Measurements from ENCODE around the gene CSNK2A2. TPM values are rescaled to one million over a fixed set of nuclear protein-coding genes. Genes with fewer than 3 reads are reported as not detected.

CSNK2A2 gene
- polyA plus RNA-seq, 1 experiment: 43.8 TPM

- Histone ChIP-seq H3K27me3 (ENCODE audit: control insufficient read depth, insufficient read depth, low read length) (peaks cover 2% of the 10 kb centered on the region), H3K9me3 (ENCODE audit: control insufficient read depth, insufficient read depth, low read length) (no peaks in the 10 kb centered on the region), H3K27ac (ENCODE audit: low read depth, low read length) (no peak overlapping the region), H3K4me3 (ENCODE audit: low read depth, low read length) (no peak overlapping the region)
- no peak for TF ChIP-seq CTCF (IDR thresholded peaks at IDR 0.05; ENCODE audit: low read depth, low read length)
- DNase-seq (ENCODE audit: low read depth, low spot score): no peak
- CTCF ChIA-PET: interaction anchor here (0.6 kb wide), 1 partner anchor 44 kb away, joined by 3 read pairs; no protein-coding TSS in a partner anchor
- POLR2A ChIA-PET: no interaction called here
Measured at GRCh38 chr16:58222532-58223316, 24.8 kb upstream of the CSNK2A2 start.

GRCh38 chr16:58219432-58219831 lies 21.5 kb upstream of the CSNK2A2 start:
- Histone ChIP-seq H3K9me3 (ENCODE audit: control insufficient read depth, insufficient read depth, low read length) (no peaks in the 10 kb centered on the region), H3K27ac (ENCODE audit: low read depth, low read length) (no peak overlapping the region), H3K4me3 (ENCODE audit: low read depth, low read length) (no peak overlapping the region), H3K27me3 (ENCODE audit: control insufficient read depth, insufficient read depth, low read length) (no peaks in the 10 kb centered on the region)
- TF ChIP-seq CTCF (IDR thresholded peaks at IDR 0.05; ENCODE audit: low read depth, low read length): no peak
- POLR2A ChIA-PET: no interaction called here
- CTCF ChIA-PET: no interaction called here
- no peak for DNase-seq (ENCODE audit: low read depth, low spot score)

- no peaks in the 10 kb centered on the region for H3K27me3 ChIP-seq (ENCODE audit: control insufficient read depth, insufficient read depth, low read length)
- H3K9me3 ChIP-seq (ENCODE audit: control insufficient read depth, insufficient read depth, low read length): no peaks in the 10 kb centered on the region
- DNase-seq (ENCODE audit: low read depth, low spot score): no peak
- CTCF ChIA-PET: no interaction called here
- POLR2A ChIA-PET: no interaction called here
- no peak for TF ChIP-seq CTCF (IDR thresholded peaks at IDR 0.05; ENCODE audit: low read depth, low read length)
- H3K27ac ChIP-seq (ENCODE audit: low read depth, low read length): no peak overlapping the region
- H3K4me3 ChIP-seq (ENCODE audit: low read depth, low read length): no peak overlapping the region
Measured at GRCh38 chr16:58218786-58219185, 20.9 kb upstream of the CSNK2A2 start.

GRCh38 chr16:58217311-58217925 lies 19.5 kb upstream of the CSNK2A2 start:
- Histone ChIP-seq H3K9me3 (ENCODE audit: control insufficient read depth, insufficient read depth, low read length) (no peaks in the 10 kb centered on the region), H3K27ac (ENCODE audit: low read depth, low read length) (no peak overlapping the region), H3K4me3 (ENCODE audit: low read depth, low read length) (no peak overlapping the region), H3K27me3 (ENCODE audit: control insufficient read depth, insufficient read depth, low read length) (peaks cover 2% of the 10 kb centered on the region)
- no peak for DNase-seq (ENCODE audit: low read depth, low spot score)
- TF ChIP-seq CTCF (IDR thresholded peaks at IDR 0.05; ENCODE audit: low read depth, low read length): no peak
- ChIA-PET CTCF (no interaction called here), POLR2A (no interaction called here)
